ENCODE results near the gene SPTA1.
"Not testable (repeated sequence)": the region's sequence is repeated elsewhere in the genome, so short reads cannot be mapped to it uniquely, and the experiment has no call there.

Gene SPTA1

DNA sequence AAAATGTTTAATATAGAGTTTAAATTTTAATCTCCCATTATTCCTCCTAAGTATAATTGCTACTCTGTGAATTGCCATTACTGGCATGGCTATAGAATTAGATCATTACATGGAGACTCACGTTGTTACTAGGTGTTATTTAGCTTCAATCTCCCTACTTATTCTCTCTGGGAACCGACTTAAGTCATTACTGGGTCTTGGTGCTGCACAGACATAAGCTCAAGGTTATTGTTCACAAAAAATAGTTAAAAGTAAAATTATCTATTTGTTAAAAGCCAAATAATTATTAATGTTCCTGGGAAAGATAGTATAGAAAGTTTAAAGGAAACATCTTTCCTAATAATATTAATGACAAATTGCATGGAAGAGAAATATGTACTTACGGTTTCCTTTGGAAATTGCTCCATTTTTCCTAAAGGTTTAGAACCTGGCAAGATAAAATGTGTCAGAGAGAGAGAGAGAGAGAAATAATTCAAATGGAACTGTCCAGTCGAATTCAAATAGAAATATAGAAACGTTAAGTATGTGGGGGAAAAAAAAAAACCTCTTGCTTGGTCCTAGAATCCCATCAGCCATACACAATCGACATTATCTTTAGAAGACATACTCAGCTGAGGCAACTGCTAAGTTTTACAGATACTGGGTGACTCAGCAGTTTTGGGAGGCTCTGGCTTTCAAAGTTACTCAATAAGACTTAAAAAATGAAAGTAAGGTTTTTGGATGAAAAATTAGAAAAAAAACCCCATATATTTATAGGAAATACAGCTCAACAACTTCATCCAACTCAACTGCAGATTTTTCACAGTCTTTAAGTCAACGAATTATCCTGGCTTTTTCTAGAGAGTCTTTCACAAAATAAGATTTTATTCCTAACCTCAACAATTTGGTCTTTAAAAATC, at the start of gene SPTA1:
SPTA1 (minus strand) TSS at position 605 of the 899 bp plus-strand sequence; CDS start at position 407, 198 bp downstream.
- DNase-seq, result no peak

DNA sequence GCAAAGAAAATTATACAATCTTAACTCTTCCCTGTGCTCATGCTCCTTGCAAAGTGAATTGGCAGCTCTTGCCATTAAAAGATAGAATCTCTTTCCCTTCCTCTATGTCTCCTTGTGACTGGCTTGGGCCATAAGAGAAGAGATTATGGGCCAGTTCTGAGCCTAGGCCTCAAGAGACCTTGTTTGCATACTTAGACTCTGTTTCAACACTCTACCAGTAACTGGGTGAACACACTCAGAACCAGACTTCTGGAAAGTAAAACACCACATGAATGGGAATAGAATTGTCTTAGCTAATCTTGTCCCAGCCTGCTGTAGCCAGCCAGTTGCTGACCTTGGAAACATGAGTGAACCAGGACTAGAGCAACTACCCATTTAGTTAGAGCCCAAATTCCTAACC, 49.3 kb upstream of the SPTA1 start:
- DNase-seq, result no peak

DNA sequence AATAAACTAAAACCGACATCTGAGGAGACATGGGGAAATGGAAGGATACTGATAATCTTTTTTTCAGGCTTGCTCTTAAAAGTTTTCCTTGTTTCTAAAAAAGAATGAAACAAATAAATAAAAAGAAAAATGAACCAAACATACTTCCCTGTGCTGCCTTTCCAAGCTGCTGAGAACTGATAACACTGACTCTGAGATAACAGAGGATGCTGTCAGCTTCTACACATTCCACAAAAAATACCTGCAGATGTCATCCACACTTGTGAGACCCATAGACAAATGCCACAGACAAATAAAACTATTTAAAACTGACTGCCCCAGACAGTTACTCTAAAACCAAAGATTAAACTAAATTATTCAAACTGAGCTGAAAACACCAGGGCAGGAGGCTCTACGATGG, 46.0 kb upstream of the SPTA1 start:
- no peak for DNase-seq

DNA sequence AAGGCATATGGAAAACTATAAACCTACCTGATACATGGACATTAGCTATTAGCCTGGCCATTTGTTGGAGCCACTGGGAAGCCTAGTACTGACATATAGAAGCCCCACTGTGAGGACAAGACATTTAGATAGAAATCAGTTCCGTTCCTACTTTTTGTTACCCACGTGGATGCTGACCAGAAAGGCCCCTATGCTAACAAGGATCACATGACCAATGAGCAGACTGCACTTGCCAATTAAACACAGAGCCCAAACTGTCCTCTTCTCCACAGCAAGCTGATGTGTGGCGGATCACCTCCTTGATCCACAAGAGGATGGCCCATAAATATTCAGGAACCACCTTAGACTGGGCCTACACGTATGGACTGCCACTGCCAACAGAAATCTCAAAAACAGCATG, 45.2 kb upstream of the SPTA1 start:
- no peak for DNase-seq

DNA sequence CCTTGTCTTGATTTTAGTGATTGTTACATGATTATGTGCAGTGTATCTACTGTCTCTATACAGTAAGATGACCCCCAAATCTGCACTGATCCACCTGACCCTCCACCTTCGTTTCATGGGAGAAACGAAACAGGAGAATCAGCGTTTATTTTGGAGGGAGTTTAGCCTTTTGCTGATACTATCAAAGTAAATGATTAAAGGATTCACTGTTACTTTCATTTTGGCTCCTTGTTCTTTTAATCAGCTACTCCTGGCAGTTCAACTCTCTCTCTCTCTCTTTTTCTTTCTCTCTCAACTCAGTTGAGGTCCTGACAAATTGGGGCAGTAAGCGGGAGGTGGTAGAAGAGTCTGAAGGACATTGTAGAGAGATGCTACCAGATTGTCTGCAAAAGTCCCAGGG, 43.9 kb upstream of the SPTA1 start:
- DNase-seq, result no peak

DNA sequence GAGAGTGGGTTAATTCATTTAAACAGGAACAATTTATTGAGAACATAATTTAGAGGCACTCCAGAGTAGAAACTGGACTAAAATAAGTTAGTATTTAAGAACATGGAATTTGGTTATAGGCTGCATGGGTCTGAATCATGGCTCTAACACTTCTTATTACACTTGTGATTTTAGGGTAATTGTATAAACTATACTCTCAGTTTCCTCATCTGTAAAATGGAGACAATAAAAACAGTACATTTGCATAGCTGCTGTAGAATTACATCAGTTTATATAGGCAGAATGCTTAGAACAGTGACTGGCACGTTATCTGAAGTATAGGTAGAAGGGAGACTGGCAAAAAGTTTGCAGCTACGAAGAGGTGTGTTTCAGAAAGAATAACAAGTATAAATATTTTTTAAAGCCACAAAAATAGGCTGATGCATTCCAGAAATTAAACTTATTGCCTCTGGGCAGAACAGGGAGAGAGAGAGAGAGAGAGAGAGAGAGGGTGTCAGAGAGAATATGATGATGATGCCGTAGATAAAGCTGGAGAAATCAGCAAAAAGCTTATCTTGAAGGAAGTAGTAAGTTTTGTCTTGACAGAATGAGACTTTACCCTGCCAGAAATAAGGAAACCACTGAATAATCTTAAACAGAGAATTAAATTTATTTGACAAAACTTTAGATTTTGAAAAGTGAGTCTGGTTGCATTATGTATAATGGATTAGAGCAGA, 42.2 kb upstream of the SPTA1 start:
- no peak for DNase-seq

DNA sequence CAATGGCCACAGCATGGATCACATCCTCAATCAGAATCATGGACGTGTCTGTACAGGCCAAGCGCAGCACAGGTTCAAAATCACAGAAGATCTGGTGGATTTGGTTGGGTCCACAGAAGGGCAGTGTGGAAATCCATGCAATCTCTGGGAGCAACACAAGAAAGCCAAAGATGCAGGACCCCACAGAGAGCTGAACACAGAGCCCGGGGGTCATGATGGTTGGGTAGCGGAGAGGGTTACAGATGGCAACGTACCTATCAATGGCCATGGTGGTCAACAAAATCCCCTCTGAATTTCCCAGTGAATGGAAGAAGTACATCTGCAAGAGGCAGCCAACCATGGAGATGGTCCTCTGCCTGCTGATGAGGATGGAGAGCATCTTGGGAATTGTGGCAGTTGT, 37.9 kb upstream of the SPTA1 start:
- no peak for DNase-seq

DNA sequence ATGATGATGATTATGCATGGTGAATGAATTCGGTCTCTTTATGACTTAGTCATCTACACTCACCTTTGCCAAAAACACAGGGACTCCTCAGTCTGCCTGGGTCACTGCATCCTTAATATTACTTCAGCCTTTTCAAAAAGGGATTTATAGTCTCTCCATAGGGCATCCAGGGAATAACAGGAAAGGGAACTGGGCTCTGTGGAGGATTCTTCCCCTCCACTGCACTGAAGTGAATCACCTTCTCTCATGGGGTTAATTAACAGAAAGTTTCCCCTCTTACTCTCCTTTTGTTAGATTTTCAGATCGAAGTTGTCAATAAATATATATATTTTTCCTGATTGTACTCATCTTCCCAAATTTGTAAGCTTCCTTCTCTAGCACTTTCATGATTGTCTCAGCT, 34.1 kb upstream of the SPTA1 start, which contains the start of gene OR6K3:
OR6K3 (minus strand) TSS at position 101 of the 400 bp plus-strand sequence. CDS start 2,605 bp downstream, outside the sequence.
- no peak for DNase-seq

DNA sequence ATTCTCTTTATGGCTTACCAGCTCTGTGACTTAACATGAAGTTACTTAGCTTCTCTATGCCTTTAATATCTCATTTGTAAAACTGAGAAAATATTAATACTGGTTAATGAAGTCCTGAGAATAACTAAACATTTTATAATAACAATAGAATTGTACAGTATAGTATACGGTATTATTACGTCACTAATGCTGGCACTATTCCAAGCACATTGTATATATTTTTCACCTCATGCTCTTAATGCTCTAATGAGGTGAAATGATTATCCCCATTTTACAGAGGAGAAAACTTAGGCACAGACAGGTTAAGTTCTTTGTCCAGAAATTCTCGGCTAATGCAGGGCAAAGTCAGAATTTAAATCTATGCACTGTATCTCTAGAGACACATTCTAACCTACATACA, 33.1 kb upstream of the SPTA1 start:
- no peak for DNase-seq

DNA sequence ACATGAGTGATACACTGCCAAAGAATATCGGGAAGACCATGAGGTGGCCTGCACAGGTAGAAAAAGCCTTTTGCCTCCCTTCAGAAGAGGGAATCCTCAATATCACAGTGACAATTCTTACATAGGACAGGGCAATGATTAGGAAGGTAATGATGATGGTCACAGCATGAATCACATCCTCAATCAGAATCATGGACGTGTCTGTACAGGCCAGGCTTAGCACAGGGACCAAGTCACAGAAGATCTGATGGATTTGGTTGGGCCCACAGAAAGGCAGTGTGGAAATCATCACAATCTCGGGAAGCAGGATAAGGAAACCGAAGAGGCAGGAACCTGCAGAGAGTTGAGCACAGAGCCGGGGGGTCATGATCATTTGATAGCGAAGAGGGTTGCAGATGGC, 30.8 kb upstream of the SPTA1 start:
- DNase-seq, result no peak

DNA sequence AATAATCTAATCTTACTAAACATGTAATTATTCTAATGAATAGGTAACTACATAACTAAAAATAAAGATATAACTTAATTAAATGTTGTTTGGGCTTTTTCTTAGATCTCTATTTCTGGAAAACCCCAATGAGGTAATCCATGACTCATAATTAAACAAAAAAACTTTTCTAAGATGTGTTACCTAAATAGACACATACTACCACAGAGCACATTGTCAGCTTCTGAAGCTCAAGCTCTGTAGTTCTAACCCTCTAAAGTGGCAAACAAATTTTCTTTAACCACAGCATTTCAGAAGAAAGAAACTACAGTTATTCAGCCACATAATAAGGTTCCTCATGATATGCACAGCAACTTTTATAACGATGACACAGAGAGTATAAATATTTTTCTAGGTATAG, 29.8 kb upstream of the SPTA1 start:
- no peak for DNase-seq

DNA sequence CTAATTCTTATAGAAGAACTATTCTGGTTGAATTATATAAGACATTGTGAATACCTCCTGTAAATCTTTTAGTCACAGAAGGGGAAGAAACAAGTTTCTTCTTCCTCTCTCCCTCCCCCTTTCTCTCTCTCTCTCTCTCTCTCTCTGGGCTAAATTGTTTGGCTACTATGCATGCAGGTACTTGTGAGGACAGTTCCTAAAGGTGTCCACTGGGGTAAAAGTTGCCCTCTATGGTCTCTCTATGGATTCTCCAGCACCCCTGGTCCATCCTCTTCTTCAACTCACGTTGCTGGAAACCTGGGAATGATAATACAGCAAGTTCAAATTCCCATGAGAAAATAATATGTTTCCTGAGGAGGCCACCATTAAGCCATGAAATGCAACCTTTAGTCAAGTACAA, 28.2 kb upstream of the SPTA1 start:
- DNase-seq, result no peak

DNA sequence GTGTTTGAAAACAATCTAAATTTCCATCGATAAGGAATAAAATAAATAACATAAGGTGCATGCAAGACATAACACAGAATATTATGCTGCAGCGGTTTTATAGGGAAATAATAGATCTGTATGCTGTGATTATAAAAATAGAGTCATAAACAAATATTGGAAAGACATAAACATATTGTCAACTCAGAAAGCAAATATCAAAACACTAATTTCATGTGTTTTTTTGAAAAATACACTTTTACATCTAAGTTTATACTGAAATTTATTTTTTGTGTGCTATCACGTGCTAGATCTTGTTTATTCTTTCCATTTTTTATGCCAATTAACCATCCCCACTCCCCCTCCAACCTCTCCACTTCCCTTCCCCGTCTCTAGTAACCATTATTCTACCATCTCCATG, 24.6 kb upstream of the SPTA1 start:
- DNase-seq, result no peak

DNA sequence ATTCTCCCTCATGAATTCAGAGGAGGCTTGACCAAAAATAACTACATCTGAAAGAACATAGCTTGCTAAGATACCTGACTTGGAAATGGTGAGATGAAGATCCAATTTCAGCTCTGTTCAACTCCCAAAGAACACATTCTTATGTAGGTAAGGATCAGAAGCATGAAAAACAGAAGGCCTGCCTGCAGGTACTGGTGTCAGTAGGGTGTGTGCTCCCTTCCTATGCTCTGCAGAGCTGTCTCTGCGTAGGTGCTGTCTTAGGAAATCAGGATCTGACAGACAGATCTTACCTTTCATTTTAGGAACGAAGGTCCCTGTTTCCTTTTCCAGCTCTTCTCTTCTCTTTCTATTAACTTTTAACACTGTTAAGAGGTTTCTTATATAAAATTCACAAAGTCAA, 19.6 kb upstream of the SPTA1 start:
- DNase-seq, result no peak

DNA sequence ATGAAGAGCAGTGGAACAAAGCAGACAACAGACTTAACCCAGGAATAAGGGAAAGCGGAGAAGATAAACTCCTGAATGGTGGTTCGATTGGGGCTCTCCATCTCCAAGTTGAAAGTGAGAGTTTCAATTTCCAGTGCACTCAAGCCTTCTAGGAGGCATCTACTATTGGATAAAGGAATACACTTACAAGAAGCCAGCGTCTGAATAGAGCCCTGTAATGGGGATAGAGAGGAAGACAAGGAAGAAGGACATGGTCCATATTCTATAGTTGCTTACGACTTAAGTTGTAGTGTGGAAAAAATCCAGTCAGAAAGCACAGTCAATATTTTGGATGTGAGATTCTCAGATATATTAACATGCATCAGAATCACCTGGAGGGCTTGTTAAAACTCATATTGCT, 14.0 kb upstream of the SPTA1 start, which contains the start of gene OR6K2:
OR6K2 (minus strand) TSS at position 101 of the 400 bp plus-strand sequence; CDS start at position 101, 0 bp downstream.
- DNase-seq, result no peak

DNA sequence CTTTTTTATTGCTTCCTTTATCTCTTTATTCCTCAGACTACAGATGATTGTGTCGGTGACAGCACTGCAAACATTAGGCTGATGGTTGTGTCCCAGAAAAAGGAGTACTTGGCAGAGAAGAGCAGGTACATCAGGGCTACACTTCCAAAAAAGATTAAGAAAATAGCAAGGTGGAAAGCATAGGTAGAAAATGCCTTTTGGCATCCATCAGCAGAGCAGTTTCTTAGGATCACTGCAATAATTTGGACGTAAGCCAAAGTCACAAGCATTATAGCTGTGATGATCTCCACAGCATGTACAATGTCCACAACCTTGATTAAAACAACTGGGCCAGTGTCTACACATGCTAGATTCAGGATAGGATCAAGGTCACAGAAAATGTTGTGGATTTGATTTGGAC, 8.1 kb upstream of the SPTA1 start:
- DNase-seq, result no peak

DNA sequence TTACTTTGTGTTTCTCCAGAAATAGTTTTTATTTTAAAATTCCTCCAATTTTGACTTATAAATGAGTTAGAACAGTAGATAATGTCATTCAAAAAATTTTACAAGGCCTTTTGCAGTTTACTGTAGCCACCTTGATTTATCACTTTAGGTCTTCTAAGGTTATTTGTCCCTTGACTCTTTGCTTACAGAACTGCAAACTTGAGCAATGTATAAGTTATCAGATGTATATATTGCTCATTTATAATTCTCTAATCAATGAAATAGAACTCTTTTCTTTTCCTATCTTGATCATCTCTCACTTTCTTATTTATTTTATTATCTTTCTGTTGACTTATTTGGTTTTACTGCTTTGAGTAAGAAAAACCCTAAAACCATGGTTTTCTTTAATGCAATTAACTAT, 5.8 kb upstream of the SPTA1 start:
- DNase-seq, result no peak

DNA sequence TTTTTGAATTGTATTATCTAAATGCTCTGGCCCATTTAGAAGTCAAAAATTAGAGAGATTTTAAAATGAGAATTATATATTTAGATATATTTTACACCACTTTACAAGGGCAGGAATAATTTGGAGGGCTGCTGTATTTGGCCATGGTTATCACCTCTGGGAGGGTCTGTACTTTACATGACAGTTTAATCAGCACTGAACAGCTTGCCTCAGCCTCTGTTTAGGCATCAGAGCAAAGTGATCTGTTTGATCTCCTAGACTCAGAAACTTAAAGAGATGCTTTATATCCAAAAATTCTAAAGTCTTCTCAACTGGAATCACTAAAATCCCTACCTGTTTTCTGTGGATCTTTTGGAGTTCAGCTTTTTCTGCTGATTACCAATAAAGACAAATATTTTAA, 5.4 kb upstream of the SPTA1 start:
- DNase-seq, result no peak

DNA sequence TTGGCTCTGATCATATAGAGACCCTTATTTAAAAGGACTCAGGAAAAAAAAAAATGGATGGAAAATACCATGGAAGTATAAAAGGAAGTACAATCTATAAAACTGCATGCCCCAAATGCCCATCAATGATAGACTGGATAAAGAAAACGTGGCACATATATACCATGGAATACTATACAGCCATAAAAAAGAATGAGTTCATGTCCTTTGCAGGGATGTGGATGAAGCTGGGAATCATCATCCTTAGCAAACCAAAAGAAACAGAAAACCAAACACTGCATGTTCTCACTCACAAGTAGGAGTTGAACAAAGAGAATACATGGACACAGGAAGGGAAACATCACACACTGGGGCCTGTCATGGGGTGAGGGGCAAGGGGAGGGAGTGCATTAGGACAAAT, 4.6 kb upstream of the SPTA1 start:
- DNase-seq, result not testable (repeated sequence)

DNA sequence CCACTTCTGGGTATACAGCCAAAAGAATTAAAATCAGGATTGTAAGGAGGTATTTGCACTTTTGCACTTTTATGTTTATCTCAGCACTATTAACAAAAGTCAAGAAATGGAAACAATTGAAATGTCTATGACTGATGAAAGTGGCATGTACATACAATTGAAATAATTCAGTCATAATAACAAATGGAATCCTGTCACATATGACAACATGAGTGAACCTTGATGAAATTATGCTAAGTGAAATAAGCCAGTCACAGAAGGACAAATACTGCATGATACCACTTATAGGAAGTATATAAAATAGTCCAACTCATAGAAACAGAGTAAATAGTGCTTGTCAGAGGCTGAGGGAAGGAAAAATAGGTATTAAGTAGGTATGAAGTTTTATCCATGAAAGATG, 3.4 kb upstream of the SPTA1 start:
- no peak for DNase-seq

DNA sequence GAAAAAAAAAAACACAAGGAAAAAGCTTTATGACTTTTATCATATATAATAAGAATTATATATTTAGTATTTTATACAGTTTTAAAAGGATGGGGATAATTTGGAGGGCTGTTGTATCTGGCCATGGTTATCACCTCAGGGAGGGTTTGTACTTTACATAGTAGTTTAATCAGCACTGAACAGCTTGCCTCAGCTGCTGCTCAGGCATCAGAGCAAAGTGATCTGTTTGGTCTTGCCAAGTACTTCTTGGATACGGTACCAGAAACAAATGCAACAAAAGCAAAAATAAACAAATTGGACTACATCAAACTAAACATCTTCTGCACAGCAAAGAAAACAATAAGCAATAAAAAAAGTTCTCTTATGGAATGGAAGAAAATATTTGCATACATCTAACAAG, 2.6 kb upstream of the SPTA1 start:
- DNase-seq, result no peak

DNA sequence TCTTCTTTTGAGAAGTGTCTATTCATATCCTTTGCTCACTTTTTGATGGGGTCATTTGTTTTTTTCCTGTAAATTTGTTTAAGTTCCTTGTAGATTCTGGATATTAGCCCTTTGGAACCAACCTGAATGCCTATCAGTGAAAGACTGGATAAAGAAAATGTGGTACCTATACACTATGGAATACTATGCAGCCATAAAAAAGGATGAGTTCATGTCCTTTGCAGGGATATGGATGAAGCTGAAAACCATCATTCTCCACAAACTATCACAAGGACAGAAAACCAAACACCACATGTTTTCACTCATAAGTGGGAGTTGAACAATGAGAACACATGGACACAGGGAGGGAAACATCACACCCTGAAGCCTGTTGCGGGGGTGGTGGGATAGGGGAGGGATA, 1.8 kb upstream of the SPTA1 start:
- not testable (repeated sequence) for DNase-seq

DNA sequence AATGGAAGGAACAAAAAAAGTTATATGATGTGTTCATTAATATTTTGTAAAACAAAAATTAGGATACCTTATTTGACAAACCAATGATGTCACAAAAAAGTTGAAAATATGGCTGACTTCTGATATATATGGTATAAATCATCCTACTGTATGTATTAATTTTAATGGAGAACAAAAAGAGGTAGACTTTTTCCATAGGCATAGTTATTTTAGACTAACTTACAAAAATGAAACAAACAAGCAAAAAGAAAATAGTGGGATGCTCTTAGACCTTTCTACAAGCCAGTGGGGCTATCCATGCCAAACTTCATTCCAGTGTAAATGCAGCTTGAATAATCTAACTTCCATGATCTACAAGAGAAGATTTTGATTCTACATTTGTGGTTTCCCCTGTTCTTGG, 522 bp upstream of the SPTA1 start:
- no peak for DNase-seq

DNA sequence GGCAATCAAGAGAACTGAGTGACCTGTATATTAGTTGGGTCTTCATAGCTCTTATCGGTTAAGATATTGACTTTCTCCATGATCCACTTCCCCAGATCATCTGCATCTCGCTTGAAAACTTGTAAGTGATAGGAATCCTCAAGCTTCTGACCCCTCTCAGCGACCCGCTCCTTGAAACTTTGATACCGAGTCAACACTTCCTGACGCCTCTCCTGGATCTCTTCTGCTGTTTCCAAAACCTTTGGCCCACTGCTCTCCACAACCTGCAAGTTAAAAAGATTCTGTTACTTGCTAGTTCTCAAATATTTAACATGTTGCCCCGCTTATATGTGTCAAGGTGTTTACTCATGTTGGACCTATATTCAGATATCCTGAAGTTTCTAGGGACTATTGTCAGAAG, 1.4 kb downstream of the SPTA1 start:
- no peak for DNase-seq
